GM12801 (cell line): ENCODE results near the gene PRR11.

Source experiments
- CTCF ChIP-seq: IDR thresholded peaks from one replicate; pipeline ENCODE4 v1.5.1; 2011; ENCODE audit warnings: control low read depth; ENCODE audit not compliant: insufficient read length; ENCODE audit errors: extremely low read depth

PRR11 gene

GRCh38 chr17:59174671-59175070 lies 19.1 kb downstream of the PRR11 start:
- TF ChIP-seq CTCF, result no peak

GRCh38 chr17:59175076-59175475 lies 19.5 kb downstream of the PRR11 start:
- no peak for TF ChIP-seq CTCF

- no peak for TF ChIP-seq CTCF
Measured at GRCh38 chr17:59178266-59178985, 22.9 kb downstream of the PRR11 start.

- no peak for TF ChIP-seq CTCF
Measured at GRCh38 chr17:59180626-59181025, 25.1 kb downstream of the PRR11 start.

- TF ChIP-seq CTCF, result no peak
Measured at GRCh38 chr17:59181481-59181880, 25.9 kb downstream of the PRR11 start.

GRCh38 chr17:59185997-59186396 lies 30.5 kb downstream of the PRR11 start:
- TF ChIP-seq CTCF, result no peak

GRCh38 chr17:59186850-59187249 lies 31.3 kb downstream of the PRR11 start:
- no peak for TF ChIP-seq CTCF
